H9 (cell line): ENCODE results near the gene MAPK4. TPM values are rescaled to one million over a fixed set of nuclear protein-coding genes. Genes with fewer than 3 reads are reported as not detected.

Experiments used
- DNase-seq: peaks from one replicate; pipeline ENCODE4 v3.0.0-alpha.2; 2017
- H2AFZ ChIP-seq: one replicate; pipeline ENCODE4 v1.6.1; 2013; ENCODE audit warnings: mild to moderate bottlenecking, low read length, control low read depth, moderate library complexity
- H2AK5ac ChIP-seq: 2 replicates; pipeline ENCODE4 v1.6.1; 2013; ENCODE audit warnings: low read length, control low read depth, mixed read lengths; ENCODE audit not compliant: insufficient read length
- H2BK120ac ChIP-seq: one replicate; pipeline ENCODE4 v1.6.1; 2013; ENCODE audit warnings: low read depth, mild to moderate bottlenecking, low read length, control low read depth, inconsistent platforms; ENCODE audit not compliant: poor library complexity, severe bottlenecking
- H2BK12ac ChIP-seq: 2 replicates; pipeline ENCODE4 v1.6.1; 2013; ENCODE audit warnings: low read length, control low read depth, mixed read lengths, low read depth; ENCODE audit not compliant: insufficient read length
- H2BK15ac ChIP-seq: 2 replicates; pipeline ENCODE4 v1.6.1; 2013; ENCODE audit warnings: low read depth, low read length, control low read depth
- H2BK20ac ChIP-seq: one replicate; pipeline ENCODE4 v1.6.1; 2013; ENCODE audit warnings: low read depth, mild to moderate bottlenecking, low read length, control low read depth, inconsistent platforms; ENCODE audit not compliant: poor library complexity, severe bottlenecking
- H2BK5ac ChIP-seq: 2 replicates; pipeline ENCODE4 v1.6.1; 2013; ENCODE audit warnings: low read length, control low read depth, mixed read lengths; ENCODE audit not compliant: insufficient read length
- H3K14ac ChIP-seq: 2 replicates; pipeline ENCODE4 v1.6.1; 2013; ENCODE audit warnings: low read length, control low read depth; ENCODE audit not compliant: insufficient read depth
- H3K18ac ChIP-seq: 2 replicates; pipeline ENCODE4 v1.6.1; 2013; ENCODE audit warnings: low read depth, mild to moderate bottlenecking, mixed read lengths, low read length, control low read depth; ENCODE audit not compliant: insufficient read length
- H3K23ac ChIP-seq: 2 replicates; pipeline ENCODE4 v1.6.1; 2013; ENCODE audit warnings: low read length, control low read depth, mixed read lengths, low read depth; ENCODE audit not compliant: insufficient read length
- H3K23me2 ChIP-seq: 2 replicates; pipeline ENCODE4 v1.6.1; 2013; ENCODE audit warnings: low read depth, mild to moderate bottlenecking, mixed read lengths, low read length, control low read depth; ENCODE audit not compliant: insufficient read length, poor library complexity, severe bottlenecking
- H3K27ac ChIP-seq: 2 replicates; pipeline ENCODE4 v1.5.1; 2013; ENCODE audit warnings: low read length, control low read depth, mixed read lengths, low read depth; ENCODE audit not compliant: insufficient read length
- H3K27me3 ChIP-seq: 2 replicates; pipeline ENCODE4 v1.6.1; 2013; ENCODE audit warnings: low read length, control low read depth, inconsistent platforms; ENCODE audit not compliant: insufficient read depth
- H3K4ac ChIP-seq: 2 replicates; pipeline ENCODE4 v1.6.1; 2013; ENCODE audit warnings: low read depth, mild to moderate bottlenecking, control low read depth, inconsistent platforms, low read length, moderate library complexity
- H3K4me1 ChIP-seq: 2 replicates; pipeline ENCODE4 v1.6.1; 2013; ENCODE audit warnings: low read length, control low read depth, inconsistent platforms; ENCODE audit not compliant: insufficient read depth
- H3K4me2 ChIP-seq: 2 replicates; pipeline ENCODE4 v1.6.1; 2013; ENCODE audit warnings: low read length, control low read depth, mixed read lengths; ENCODE audit not compliant: insufficient read length, insufficient read depth
- H3K56ac ChIP-seq: 2 replicates; pipeline ENCODE4 v1.6.1; 2013; ENCODE audit warnings: low read depth, mild to moderate bottlenecking, mixed read lengths, low read length, control low read depth; ENCODE audit not compliant: insufficient read length
- H3K79me1 ChIP-seq: 2 replicates; pipeline ENCODE4 v1.6.1; 2013; ENCODE audit warnings: low read depth, mild to moderate bottlenecking, moderate library complexity, low read length, control low read depth, inconsistent platforms; ENCODE audit not compliant: insufficient read depth, poor library complexity, severe bottlenecking
- H3K79me2 ChIP-seq: 2 replicates; pipeline ENCODE4 v1.6.1; 2013; ENCODE audit warnings: low read length, control low read depth, inconsistent platforms; ENCODE audit not compliant: insufficient read depth
- H3K9ac ChIP-seq: 2 replicates; pipeline ENCODE4 v1.6.1; 2013; ENCODE audit warnings: low read length, control low read depth, mixed read lengths; ENCODE audit not compliant: insufficient read length; ENCODE audit errors: extremely low read depth
- H3K9me3 ChIP-seq: one replicate; pipeline ENCODE4 v1.6.1; 2013; ENCODE audit warnings: low read depth, low read length, inconsistent platforms; ENCODE audit not compliant: control insufficient read depth
- H3T11ph ChIP-seq: one replicate; pipeline ENCODE4 v1.6.1; 2013; ENCODE audit warnings: mild to moderate bottlenecking, low read length, control low read depth, inconsistent platforms
- H4K20me1 ChIP-seq: one replicate; pipeline ENCODE4 v1.6.1; 2013; ENCODE audit not compliant: control insufficient read depth, insufficient read length, insufficient read depth
- H4K5ac ChIP-seq: 2 replicates; pipeline ENCODE4 v1.6.1; 2013; ENCODE audit warnings: low read depth, mild to moderate bottlenecking, mixed read lengths, low read length, control low read depth; ENCODE audit not compliant: insufficient read length
- H4K8ac ChIP-seq: replicated peaks from 2 replicates; pipeline ENCODE4 v1.6.1; 2013; ENCODE audit warnings: low read length, control low read depth, mixed read lengths, low read depth; ENCODE audit not compliant: insufficient read length
- H4K91ac ChIP-seq: 2 replicates; pipeline ENCODE4 v1.6.1; 2013; ENCODE audit warnings: low read depth, mild to moderate bottlenecking, moderate library complexity, mixed read lengths, low read length, control low read depth; ENCODE audit not compliant: insufficient read length
- H3K27ac Mint-ChIP-seq, 3 experiments: 2 replicates in 2 of 3; 3 replicates in 1 of 3; pipeline ENCODE4 v1.8.0; 2020 to 2021; ENCODE audit warnings: mixed read lengths in 3 of 3, mild to moderate bottlenecking in 1 of 3, moderate library complexity in 1 of 3
- H3K27me3 Mint-ChIP-seq: 2 replicates; pipeline ENCODE4 v1.8.0; 2021; ENCODE audit warnings: low read depth, mild to moderate bottlenecking, moderate library complexity, mixed read lengths
- H3K36me3 Mint-ChIP-seq, 3 experiments: 2 replicates in 2 of 3; 3 replicates in 1 of 3; pipeline ENCODE4 v1.8.0; 2020 to 2021; ENCODE audit warnings: low read depth in 3 of 3, mixed read lengths in 3 of 3; ENCODE audit not compliant: insufficient read depth in 1 of 3
- H3K4me1 Mint-ChIP-seq, 2 experiments: 2 replicates each; pipeline ENCODE4 v1.8.0; 2020; ENCODE audit warnings: mixed read lengths in 2 of 2
- H3K4me3 Mint-ChIP-seq, 2 experiments: 2 replicates in 1 of 2; 3 replicates in 1 of 2; pipeline ENCODE4 v1.8.0; 2020 to 2021; ENCODE audit warnings: mild to moderate bottlenecking in 2 of 2, mixed read lengths in 2 of 2, moderate library complexity in 1 of 2
- H3K9me3 Mint-ChIP-seq, 2 experiments: 2 replicates in 1 of 2; 3 replicates in 1 of 2; pipeline ENCODE4 v1.8.0; 2020; ENCODE audit warnings: mild to moderate bottlenecking in 2 of 2, mixed read lengths in 2 of 2, moderate library complexity in 1 of 2
- WGBS: extraction: QIAGEN DNeasy Blood & Tissue Kit; methylation state at CpG from one replicate; pipeline ENCODE4 v1.1.7; 2013; ENCODE audit warnings: missing lambda C conversion rate, low lambda C conversion rate, mixed read lengths; ENCODE audit not compliant: insufficient read length; ENCODE audit errors: extremely low coverage; 5-methylcytosine and 5-hydroxymethylcytosine counted together
- total RNA-seq: library from RNA; stranded (reverse); gene quantifications from 2 replicates; pipeline ENCODE4 v1.2.1, GENCODE V29; 2021
- TF ChIP-seq, protein P1 (sequence below): fragments of 200-600 bp; sonication (generic); conservative IDR thresholded peaks from 3 replicates; pipeline ENCODE4 v1.8.0; 2021; ENCODE audit warnings: antibody characterized with exemption, mild to moderate bottlenecking

Gene MAPK4
- total RNA-seq, 1 experiment from 2014 or later, result 1.6 TPM

DNA sequence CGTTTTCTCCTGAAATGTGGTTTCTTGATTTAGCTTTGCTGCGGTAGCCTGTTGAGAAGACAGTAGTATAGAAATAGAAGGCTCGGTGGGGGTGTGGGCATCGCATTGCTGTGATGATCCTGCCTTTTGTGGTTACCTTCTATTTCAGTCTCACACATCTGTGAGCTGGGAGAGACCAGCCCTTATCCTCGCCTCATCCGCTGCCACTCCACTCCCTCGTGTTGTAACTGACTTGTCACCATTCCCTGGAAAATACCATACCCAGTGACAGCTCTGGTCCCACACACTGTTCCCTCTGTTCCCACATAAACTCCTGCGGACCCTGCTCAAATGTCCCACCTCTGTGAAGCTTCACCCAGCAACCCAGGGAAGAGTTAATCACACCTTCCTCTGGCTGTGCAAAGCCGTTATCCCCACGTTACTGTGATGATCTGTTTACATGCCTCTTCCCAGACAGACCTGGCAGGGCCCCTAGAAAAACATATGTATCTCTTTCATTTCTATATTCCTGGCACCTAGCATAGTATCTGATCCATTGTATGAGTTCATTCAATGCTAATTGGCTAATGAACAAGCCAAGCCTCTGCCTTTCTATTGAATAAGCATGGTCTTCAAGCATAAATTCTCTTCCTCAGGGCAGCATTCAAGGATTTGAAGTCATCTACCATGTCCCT lies 114.6 kb downstream of the MAPK4 start:
- no peak overlapping the region for H3K4me3 Mint-ChIP-seq
- peaks cover 0 to 9% (median 2%) of the 10 kb centered on the region in 3 experiments; a peak in 4 of 7 replicates for H3K36me3 Mint-ChIP-seq
- Histone ChIP-seq H3K4ac (no peak overlapping the region), H4K20me1 (no peaks in the 10 kb centered on the region), H2BK5ac (no peak overlapping the region), H3K23ac (no peak overlapping the region), H2BK120ac (no peak overlapping the region), H3K9me3 (no peaks in the 10 kb centered on the region), H3K4me1 (no peaks in the 10 kb centered on the region), H3K23me2 (no peaks in the 10 kb centered on the region), H2BK20ac (no peak overlapping the region), H3K79me2 (no peaks in the 10 kb centered on the region), H4K5ac (no peak overlapping the region), H3K79me1 (no peaks in the 10 kb centered on the region), H4K8ac (no peak overlapping the region), H3K56ac (no peak overlapping the region), H3K14ac (no peak overlapping the region), H2AK5ac (no peak overlapping the region), H3T11ph (no peak overlapping the region), H2BK12ac (no peak overlapping the region), H3K27me3 (no peaks in the 10 kb centered on the region), H3K4me2 (no peak overlapping the region), H3K27ac (no peak overlapping the region), H2AFZ (no peak overlapping the region), H3K18ac (no peak overlapping the region), H3K9ac (no peak overlapping the region), H2BK15ac (no peak overlapping the region), H4K91ac (no peak overlapping the region)
- peaks cover 10 to 19% of the 10 kb centered on the region in 2 experiments; a peak in 3 of 4 replicates for H3K4me1 Mint-ChIP-seq
- peaks cover 8 to 10% of the 10 kb centered on the region in 2 experiments; a peak in 4 of 5 replicates for H3K9me3 Mint-ChIP-seq
- no peaks in the 10 kb centered on the region for H3K27me3 Mint-ChIP-seq
- TF ChIP-seq, protein P1, sequence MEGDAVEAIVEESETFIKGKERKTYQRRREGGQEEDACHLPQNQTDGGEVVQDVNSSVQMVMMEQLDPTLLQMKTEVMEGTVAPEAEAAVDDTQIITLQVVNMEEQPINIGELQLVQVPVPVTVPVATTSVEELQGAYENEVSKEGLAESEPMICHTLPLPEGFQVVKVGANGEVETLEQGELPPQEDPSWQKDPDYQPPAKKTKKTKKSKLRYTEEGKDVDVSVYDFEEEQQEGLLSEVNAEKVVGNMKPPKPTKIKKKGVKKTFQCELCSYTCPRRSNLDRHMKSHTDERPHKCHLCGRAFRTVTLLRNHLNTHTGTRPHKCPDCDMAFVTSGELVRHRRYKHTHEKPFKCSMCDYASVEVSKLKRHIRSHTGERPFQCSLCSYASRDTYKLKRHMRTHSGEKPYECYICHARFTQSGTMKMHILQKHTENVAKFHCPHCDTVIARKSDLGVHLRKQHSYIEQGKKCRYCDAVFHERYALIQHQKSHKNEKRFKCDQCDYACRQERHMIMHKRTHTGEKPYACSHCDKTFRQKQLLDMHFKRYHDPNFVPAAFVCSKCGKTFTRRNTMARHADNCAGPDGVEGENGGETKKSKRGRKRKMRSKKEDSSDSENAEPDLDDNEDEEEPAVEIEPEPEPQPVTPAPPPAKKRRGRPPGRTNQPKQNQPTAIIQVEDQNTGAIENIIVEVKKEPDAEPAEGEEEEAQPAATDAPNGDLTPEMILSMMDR, result no peak
- WGBS, result no CpG with 5 or more reads among the region's 10 CpGs
- no peak overlapping the region for H3K27ac Mint-ChIP-seq
- no peak for DNase-seq
